ENCODE data around the gene SLC9C2. TPM values are rescaled to one million over a fixed set of nuclear protein-coding genes. Genes with fewer than 3 reads are reported as not detected.
"Not testable (repeated sequence)": the region's sequence is repeated elsewhere in the genome, so short reads cannot be mapped to it uniquely, and the experiment has no call there.

Gene SLC9C2
- polyA plus RNA-seq, 1 donor = not detected

DNA sequence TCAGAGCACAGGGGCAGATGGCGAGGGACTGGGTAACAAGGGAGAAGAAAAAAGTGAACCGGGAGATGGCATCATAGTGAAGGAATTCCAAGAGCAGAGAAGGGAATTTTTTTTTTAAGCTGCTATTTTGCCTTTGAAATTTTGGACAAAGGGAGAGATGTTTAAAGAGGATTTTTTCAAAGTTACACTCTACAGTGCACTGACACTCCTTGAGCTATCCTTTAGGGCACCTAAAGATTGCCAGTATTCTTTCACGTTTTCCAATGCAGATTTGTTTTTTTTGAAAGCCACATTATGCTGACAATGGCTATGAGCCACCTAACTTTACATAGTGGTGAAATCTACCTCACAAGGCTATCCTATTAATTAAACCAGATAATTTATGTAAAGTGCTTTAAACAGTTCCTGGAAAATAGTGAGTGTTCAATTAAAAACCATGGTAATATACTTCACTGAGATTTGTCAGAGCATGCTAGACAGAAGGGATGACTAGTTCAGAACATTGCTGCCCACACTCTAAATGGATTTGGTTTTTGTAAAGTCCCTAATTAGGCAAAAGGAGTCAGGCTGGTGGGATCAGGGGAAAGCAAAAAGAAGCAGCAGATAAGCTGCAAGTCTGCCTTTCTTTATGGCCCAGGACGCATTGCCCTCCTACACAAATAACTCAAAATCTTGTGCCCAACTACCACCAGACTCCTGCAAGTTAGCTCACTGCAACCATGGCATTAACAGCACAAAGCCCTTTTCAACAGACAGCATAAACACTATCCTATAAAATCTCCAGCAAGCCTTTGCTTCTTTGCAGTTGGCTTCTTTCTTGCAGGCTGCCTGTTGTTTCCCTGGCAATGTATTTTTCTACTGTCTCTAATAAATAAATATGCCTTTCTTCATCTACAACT is 71.8 kb downstream of the SLC9C2 start:
- no peak for DNase-seq (ENCODE audit: low read depth)

DNA sequence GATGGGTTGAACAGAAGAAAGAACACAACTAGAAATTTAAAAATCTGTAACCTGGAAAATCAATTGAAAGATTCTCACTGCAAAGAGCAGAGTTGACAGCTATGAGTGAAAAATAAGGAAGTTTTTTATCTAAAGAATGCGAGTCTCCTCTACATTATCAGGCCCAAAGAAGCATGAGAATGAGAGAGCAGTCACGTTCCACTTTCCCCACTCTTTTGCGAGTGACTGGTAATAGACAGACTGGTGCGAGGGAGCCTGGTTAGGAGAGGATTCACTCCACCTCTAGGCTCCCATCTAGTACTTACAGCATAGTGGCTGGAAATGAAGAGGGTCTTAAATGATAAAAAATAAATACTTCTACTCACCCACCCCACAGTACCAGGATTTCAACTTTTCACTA is 73.8 kb downstream of the SLC9C2 start:
- DNase-seq (ENCODE audit: low read depth) = no peak

DNA sequence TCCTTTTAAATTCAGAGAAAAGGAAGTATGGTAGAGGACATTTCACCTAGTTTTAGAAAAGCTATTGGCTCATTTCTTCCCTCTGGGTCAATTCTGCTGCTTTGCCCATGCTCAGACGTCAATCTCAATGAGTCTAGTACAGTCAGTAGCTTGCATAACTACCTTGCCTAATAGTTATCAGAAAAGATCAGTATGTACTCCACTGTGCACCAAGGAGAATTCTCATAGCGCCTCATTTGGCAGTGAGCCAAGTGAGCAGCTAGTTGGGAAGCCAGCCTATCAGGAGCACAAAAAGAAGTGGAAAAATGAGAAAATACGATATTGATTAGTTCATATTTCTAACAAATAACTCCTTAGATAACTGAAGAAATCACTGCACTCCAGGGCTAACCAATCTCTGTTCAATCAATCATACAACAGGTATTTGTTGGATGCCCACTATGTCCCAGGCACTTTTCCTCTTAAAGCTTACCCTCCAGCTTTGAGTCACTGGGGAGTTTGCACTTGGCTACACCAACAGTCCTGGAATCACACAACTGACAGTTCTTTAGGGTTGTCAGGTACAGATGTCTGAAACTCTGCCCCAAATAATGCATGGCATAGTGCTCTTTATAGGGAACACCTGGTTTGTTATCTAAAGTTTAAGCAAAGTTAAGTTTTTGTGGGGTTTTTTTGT is 75.6 kb downstream of the SLC9C2 start:
- no peak for DNase-seq (ENCODE audit: low read depth)

DNA sequence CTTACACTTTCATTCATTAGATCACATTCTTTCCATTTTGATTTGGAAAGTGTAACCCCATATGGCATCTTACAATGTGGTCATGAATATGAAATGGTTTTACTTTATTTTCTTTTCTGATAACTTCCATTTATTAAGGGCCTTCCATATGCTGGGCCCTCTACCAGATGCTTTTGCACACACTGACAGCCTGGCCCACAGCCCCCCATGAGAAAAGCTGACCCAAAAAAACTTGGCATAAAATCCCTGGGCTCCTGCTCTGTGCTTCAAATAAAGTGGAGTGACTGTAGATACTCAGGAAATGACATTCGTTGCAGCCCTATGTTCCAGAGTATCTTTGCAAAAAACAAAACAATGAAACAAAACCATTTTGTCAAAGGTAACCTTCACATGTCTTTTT is 76.9 kb downstream of the SLC9C2 start:
- DNase-seq (ENCODE audit: low read depth) = no peak

DNA sequence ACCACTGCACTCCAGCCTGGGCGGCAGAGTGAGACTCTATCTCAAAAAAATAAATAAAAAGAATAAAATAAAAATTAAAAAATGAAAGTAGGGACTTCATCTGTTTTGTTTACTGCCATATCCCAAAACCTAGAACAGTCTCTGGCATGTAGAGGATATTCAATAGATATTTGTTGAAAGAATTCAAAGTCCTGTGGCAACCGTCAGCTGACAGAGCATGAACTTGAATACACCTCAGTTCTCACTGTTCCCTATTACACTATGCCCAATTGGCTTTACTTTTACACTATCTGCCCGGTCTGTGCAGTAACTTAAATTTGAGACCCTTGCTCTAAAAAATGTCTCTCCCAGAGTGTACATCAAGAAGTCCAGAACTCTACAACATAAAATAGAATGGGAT is 79.5 kb downstream of the SLC9C2 start:
- DNase-seq (ENCODE audit: low read depth) = no peak

DNA sequence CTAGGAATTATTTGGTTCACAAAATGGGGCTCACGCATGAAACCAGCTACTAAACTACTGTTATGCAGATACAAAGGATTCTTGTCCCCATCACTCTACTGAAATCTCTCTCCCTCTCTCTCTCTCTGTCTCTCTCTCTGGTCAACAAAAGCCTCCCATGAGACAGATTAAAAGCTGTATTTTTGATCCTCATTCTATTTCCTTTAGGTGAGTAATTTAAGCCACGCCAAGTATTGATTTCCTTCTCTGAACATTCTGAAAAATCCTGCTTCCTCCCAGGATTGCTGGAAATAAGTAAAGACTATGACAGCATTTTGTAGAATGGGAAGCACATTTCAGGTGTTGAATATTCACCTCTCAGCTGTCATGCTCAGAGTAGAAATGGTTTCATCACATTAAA is 82.1 kb downstream of the SLC9C2 start:
- DNase-seq (ENCODE audit: low read depth) = no peak

DNA sequence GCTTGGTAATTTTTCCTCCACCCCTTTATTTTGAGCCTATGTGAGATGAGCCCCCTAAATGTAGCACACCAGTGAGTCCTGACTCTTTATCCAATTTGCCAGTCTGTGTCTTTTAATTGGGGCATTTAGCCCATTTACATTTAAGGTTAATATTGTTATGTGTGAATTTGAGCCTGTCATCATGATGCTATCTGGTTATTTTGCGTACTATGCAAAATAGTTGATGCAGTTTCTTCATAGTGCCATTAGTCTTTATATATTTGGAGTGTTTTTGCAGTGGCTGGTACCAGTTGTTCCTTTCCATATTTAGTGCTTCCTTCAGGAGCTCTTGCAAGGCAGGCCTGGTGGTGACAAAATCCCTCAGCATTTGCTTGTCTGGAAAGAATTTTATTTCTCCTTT is 88.4 kb downstream of the SLC9C2 start:
- DNase-seq (ENCODE audit: low read depth) = not testable (repeated sequence)

DNA sequence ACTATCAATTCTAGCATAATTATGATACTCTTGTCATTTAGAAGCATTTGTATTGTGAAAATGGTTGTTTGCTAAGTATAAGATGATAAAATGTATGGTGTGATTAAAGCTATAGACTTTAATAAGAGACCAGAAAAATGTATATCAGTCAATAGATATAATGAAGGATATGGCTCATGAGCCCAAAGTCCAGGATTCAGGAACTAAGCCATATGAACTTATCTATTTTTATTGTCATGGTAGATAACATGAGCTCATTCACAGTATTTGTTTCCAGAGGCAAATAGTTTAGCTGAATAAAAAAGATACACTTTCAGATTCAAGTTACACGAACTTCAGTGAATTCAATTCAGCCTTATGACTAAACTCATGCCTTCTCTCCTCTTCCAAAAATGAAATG is 93.1 kb downstream of the SLC9C2 start:
- DNase-seq (ENCODE audit: low read depth) = no peak

DNA sequence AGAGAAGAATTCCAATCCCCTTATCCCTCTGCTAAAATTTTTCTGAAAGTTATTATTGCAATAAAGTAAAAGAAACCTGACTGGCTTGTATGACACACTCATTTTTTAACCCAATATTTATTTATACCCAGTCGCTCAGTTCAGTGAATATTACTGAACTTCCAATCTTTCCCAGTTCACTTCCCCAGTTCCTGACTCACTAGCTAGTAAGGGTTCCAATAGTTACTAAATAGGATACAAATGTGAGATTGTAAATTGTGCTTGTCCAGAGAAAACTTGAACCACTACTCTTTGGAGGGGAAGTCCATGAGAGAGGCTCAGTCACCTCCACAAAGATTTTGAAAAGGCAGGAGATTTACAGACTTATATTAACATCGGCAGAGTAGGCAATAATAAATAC is 94.3 kb downstream of the SLC9C2 start:
- no peak for DNase-seq (ENCODE audit: low read depth)

DNA sequence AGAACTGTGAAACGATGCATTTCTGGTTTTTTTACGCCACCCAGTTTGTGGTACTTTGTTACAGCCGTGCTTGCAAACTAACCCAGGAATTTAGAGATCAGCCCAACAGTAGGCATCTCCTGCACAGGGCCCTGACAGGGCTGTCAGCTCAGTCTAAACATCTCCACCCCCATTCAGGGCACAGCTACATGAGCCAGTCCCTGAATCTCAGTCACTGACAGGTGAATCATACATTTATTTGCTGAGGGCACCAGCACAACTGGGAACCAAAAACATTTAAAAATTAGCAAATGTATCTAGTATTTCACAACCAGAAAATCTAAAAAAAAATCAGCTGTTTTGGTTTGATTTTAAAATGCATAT is 95.0 kb downstream of the SLC9C2 start:
- no peak for DNase-seq (ENCODE audit: low read depth)

DNA sequence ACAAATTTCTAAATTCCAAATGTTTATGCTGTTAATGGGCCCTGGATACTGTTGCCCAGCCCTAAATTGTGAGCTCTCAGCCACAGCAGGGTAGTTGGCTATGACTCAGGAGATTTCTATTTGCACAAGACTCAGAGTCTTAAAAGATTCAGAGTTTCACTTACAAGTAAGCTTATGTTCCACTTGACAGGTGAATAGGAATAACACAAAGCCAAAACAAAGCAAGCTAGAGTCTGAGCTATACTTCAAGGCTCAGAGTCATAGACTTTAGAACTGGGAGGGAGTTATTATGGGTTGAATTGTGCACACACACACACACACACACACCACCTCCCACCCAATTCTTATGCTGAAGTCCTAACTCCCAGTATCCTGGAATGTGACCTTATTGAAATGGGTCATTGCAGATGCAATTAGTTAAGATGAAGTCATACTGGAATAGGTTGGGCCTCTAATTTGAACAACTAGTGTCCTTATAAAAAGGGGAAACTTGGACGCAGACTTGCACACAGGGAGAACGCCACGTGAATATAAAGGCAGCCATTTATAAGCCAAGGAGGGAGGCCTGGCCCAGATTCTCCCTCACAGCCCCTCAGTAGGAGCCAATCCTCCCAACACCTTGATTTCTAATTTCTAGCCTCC is 95.5 kb downstream of the SLC9C2 start:
- DNase-seq (ENCODE audit: low read depth) = no peak

DNA sequence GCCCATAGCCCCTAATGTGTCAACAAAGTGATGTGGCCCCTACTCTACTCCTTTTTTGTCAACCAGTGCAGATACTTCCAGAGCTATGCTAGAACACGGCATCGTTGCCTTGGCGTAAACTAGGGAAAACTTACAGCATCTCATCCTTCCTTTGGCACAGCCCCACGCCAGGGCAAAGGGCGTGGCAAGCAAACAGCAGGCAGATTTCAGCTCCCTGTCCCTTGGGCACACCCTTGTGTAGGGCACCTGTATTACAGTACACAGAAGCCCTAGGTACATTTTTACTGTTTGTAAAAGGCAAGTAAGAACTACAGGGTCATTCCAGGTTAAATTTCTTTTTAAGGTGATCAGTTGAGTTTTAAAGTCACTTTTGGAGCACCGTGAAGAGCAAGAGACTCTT is 96.4 kb downstream of the SLC9C2 start:
- DNase-seq (ENCODE audit: low read depth) = no peak

DNA sequence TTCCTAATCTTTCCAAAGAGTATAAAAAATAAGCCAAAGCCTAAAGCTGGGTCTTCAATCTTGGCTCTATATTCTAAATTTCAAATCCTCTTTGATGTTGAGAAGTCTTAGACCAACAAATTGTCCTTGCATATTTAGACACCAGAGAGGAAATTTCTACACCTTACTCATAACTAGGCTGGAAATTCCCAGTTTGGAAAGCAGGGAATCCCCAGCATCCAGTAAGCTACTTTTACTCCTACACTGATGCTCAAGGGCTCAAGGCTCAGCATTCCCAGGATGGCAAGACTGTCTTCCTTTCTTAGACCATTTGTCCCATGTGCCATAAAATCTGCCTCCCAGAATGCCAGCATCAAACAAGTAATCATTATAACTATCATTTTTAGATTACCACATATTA is 97.5 kb downstream of the SLC9C2 start:
- DNase-seq (ENCODE audit: low read depth) = no peak

DNA sequence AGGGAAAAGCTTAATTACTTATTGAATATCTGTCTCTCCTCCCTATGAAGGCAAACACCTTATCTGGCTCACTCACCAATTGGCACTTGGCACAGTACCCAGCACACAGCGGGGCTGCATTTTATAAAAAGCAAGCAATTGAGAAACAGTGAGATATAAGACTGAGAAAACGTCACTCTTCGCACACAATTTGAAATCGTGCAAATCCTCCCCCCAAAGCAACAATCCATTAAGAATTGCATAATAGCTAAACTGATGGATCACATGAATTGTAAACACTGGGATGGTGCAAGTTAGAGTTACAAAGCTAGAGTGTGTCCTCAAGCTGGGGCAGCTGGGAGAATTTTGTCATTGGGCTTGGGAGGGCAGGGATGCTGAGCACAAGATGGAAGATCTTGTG is 98.6 kb downstream of the SLC9C2 start:
- no peak for DNase-seq (ENCODE audit: low read depth)

DNA sequence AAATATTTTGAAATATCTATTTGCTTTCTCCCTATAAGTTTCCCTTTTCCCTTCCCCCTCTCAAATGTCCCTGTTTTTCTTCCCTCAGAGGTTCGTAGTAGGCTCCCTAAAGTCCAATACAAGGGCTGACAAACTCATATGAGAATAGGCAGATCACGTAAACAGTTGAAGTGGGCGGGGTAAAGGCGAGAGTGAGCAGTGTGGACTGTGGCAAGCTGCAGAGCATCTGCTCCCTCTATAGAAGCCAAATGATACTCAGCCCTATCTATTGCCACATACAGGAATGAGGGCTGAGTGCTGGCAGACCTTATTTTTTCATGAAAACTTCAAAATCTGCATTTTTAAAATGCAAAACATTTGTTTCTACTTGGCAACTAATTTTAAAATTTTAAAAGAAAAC is 99.5 kb downstream of the SLC9C2 start:
- DNase-seq (ENCODE audit: low read depth) = no peak

DNA sequence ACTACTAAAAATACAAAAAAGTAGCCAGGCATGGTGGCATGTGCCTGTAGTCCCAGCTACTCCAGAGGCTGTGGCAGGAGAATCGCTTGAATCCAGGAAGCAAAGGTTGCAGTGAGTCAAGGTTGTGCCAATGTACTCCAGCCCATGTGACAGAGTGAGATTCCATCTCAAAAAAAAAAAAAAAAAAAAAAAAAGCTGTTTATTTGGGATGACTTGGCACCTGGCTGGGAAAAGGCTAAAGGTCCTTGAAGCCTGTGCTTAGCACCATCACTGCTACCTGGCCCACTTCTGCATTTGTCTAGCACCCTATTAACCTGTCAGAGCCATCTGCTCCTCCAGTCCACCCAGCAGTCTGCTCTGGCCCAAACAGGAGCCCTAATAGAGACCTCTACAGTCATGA is 100.8 kb downstream of the SLC9C2 start:
- DNase-seq (ENCODE audit: low read depth) = no peak

DNA sequence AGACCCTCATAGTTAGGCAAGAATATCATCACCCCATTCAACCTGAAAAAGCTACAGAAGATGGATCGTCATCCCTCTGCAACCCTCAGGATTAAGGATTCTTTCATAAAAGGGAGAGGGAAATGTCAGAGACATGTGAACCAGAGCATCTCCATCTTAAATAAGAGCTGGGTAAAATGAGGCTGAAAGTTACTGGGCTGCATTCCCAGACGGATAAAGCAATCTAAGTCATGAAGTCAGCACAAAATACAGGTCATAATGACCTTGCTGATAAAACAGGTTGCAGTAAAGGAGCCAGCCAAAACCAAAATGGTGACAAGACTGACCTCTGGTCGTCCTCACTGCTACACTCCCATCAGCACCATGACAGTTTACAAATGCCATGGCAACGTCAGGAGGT is 103.1 kb downstream of the SLC9C2 start:
- no peak for DNase-seq (ENCODE audit: low read depth)

DNA sequence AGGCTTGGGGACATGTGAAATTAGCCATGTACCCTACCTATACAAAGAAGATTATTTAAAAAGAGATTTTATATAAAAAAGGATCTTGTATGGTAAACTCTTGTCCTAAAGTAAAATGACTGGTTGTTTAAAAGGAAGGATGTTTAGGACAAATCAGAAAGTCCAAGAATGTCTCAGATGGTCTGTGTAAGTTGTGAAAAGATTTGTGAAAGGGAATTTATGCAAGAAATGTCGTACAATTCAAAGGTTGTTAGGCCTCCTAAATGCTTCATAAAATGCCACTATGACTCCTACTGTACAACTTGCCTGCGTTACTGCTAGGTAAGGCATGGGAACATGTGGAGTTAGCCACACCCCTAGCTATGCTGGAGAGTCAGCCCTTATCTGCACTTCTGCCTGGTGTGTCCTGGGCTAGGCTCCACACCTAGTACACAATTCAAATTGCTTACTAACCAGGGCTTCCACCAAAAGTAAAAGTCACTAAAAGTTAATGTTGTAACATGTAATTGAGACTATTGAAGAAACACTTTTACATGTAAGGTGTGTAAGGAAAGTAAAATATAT is 106.0 kb downstream of the SLC9C2 start:
- DNase-seq (ENCODE audit: low read depth) = no peak

DNA sequence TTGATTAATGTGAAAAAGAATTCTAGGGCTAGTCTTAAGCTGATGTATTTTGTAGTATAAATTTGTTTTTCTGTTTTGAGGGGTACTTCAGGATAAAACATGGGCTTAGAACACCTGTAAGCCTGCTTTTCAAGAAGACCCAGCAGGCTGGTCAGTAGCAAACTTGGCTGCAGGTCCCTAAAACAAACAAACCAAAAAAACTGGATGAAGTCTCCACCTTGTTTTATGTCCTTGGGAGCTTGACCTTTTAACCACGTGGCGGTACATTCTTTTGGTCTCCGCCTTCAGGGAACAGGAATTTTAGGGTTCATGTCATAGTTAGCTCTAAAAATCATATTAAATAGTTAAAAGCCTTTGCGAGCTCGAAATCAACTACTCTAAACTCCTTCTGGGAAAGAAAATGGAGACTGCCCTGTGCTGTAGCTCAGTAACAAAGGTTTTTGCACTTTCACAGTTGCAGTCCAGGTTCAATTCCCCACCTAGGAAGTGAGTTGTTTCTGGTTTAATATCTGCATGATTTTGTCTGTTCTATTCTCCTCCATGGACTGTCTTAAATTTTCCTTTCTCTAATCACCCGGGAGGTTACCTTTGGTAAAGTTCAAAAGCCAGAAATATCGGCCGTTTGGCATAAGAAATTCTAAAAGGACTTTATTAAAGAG is 107.1 kb downstream of the SLC9C2 start:
- DNase-seq (ENCODE audit: low read depth) = no peak

DNA sequence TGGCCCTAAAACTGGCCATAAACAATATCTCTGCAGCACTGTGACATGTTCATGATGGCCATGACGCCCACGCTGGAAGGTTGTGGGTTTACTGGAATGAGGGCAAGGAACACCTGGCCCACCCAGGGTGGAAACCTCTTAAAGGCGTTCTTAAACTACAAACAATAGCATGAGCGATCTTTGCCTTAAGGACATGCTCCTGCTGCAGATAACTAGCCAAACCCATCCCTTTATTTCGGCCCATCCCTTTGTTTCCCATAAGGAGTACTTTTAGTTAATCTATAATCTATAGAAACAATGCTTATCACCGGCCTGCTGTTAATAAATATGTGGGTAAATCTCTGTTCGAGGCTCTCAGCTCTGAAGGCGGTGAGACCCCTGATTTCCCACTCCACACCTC is 109.7 kb downstream of the SLC9C2 start:
- DNase-seq (ENCODE audit: low read depth) = not testable (repeated sequence)

DNA sequence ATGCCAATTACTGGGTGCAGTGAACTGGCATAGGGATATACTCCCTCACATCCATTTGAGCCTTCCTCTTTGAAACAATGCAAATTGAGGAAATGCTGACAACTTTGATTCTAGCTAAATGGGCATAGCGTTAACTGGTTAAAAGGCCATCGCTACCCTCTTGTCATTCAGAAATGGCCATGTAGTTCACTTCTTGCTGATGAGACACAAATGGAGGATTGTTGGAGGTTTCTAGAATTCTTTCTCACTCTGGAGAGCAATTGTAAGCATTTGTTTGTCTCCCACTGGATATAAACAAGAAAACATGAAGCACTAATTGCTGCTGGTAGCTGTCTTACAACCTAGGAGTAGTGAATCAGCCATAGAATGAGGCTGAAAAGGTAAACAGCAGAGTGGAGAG is 111.4 kb downstream of the SLC9C2 start:
- no peak for DNase-seq (ENCODE audit: low read depth)

DNA sequence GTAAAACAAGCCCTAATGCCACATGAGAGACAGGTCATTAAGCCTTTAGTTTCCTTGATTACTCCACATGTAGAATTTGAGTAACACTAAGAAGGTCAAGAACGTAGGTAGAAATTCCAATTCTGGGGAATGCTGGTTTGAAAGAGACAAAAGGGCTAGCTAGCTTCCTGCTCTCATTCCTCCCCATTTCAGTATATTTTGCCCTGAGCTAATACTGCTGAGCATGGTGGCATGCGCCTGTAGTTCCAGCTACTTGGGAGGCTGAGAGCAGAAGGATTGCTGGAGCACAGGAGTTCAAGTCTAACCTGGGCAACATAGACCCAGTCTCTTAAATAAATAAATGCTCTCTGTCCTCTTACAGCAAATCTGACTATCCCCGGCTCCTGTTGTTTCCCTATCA is 112.9 kb downstream of the SLC9C2 start:
- DNase-seq (ENCODE audit: low read depth) = no peak
